ENCODE measurements around the gene PPP1R15A.

DNA sequence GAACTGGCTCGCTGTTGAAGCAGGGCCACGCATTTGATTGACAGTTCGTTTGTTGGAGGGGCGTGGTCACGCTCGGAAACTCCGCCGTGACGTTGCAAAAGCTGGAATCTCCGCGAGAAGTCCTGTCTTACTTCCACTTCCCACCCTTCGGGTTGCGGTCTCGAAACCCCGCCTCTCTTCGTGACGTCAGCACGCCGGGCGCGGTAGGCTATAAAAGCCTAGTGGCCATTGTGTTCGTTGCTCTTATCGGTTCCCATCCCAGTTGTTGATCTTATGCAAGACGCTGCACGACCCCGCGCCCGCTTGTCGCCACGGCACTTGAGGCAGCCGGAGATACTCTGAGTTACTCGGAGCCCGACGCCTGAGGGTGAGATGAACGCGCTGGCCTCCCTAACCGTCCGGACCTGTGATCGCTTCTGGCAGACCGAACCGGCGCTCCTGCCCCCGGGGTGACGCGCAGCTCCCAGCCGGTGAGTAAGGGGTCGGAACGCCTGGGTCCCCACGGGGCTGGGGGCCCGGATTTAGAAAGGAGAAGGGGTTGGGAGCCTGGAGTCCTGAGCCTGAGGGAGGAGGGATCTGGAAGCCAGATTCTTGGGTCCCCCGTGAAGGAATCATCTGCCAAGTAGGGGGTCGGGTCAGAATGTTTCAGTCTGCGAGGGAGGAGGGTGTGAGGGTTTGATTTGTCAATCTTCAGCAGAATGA lies at the start of gene PPP1R15A:
- TF ChIP-seq POLR2A (IDR thresholded peaks at IDR 0.05; ENCODE audit: low read depth): peak; percentile 99
- TF ChIP-seq, protein P1, sequence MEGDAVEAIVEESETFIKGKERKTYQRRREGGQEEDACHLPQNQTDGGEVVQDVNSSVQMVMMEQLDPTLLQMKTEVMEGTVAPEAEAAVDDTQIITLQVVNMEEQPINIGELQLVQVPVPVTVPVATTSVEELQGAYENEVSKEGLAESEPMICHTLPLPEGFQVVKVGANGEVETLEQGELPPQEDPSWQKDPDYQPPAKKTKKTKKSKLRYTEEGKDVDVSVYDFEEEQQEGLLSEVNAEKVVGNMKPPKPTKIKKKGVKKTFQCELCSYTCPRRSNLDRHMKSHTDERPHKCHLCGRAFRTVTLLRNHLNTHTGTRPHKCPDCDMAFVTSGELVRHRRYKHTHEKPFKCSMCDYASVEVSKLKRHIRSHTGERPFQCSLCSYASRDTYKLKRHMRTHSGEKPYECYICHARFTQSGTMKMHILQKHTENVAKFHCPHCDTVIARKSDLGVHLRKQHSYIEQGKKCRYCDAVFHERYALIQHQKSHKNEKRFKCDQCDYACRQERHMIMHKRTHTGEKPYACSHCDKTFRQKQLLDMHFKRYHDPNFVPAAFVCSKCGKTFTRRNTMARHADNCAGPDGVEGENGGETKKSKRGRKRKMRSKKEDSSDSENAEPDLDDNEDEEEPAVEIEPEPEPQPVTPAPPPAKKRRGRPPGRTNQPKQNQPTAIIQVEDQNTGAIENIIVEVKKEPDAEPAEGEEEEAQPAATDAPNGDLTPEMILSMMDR (IDR thresholded peaks at IDR 0.05): peak in 2 of 3 experiments; percentile 26 to 35

Data from esophagus muscularis mucosa (tissue), 3 donors.